GM23248 (cell line): ENCODE measurements around the gene SLAIN2. TPM values are rescaled to one million over a fixed set of nuclear protein-coding genes. Genes with fewer than 3 reads are reported as not detected.
"Not testable (repeated sequence)": the region's sequence is repeated elsewhere in the genome, so short reads cannot be mapped to it uniquely, and the experiment has no call there.

Experiments used
- DNase-seq: peaks from one replicate; pipeline ENCODE4 v3.0.0-alpha.2; 2015
- H2AFZ ChIP-seq: fragments of 200-600 bp; sonication (generic); 2 replicates; pipeline ENCODE4 v1.6.1; 2016; ENCODE audit warnings: antibody characterized with exemption
- H3F3A ChIP-seq: fragments of 200-600 bp; sonication (generic); 2 replicates; pipeline ENCODE4 v1.6.1; 2016; ENCODE audit warnings: mild to moderate bottlenecking, antibody characterized with exemption, mixed run types; ENCODE audit not compliant: insufficient read depth
- H3K27ac ChIP-seq: fragments of 200-600 bp; sonication (generic); 2 replicates; pipeline ENCODE4 v1.5.1; 2016; ENCODE audit warnings: mild to moderate bottlenecking
- H3K27me3 ChIP-seq: fragments of 200-600 bp; sonication (generic); replicated peaks from 2 replicates; pipeline ENCODE4 v1.6.1; 2016; ENCODE audit warnings: mild to moderate bottlenecking; ENCODE audit not compliant: insufficient read depth
- H3K36me3 ChIP-seq: fragments of 200-600 bp; sonication (generic); 2 replicates; pipeline ENCODE4 v1.6.1; 2016; ENCODE audit warnings: low read depth, mild to moderate bottlenecking
- H3K4me1 ChIP-seq: fragments of 200-600 bp; sonication (generic); 2 replicates; pipeline ENCODE4 v1.6.1; 2016; ENCODE audit warnings: mild to moderate bottlenecking; ENCODE audit not compliant: insufficient read depth
- H3K4me2 ChIP-seq: fragments of 200-600 bp; sonication (generic); one replicate; pipeline ENCODE4 v1.6.1; 2016; ENCODE audit warnings: mild to moderate bottlenecking; ENCODE audit not compliant: unreplicated experiment
- H3K4me3 ChIP-seq: fragments of 200-600 bp; sonication (generic); 2 replicates; pipeline ENCODE4 v1.5.1; 2016; ENCODE audit warnings: mild to moderate bottlenecking
- H3K79me2 ChIP-seq: fragments of 200-600 bp; sonication (generic); 2 replicates; pipeline ENCODE4 v1.6.1; 2016; ENCODE audit warnings: mild to moderate bottlenecking; ENCODE audit not compliant: insufficient read depth
- H3K9ac ChIP-seq: fragments of 200-600 bp; sonication (generic); 2 replicates; pipeline ENCODE4 v1.6.1; 2016; ENCODE audit warnings: mild to moderate bottlenecking
- H3K9me2 ChIP-seq: fragments of 200-600 bp; sonication (generic); 2 replicates; pipeline ENCODE4 v1.6.1; 2016; ENCODE audit warnings: mixed run types, mild to moderate bottlenecking, moderate library complexity; ENCODE audit not compliant: insufficient read depth
- H3K9me3 ChIP-seq: fragments of 200-600 bp; sonication (generic); one replicate; pipeline ENCODE4 v1.6.1; 2017; ENCODE audit warnings: low read depth
- H4K20me1 ChIP-seq: fragments of 200-600 bp; sonication (generic); 2 replicates; pipeline ENCODE4 v1.6.0; 2016; ENCODE audit not compliant: insufficient read depth
- EZH2 ChIP-seq: fragments of 200-600 bp; sonication (generic); IDR thresholded peaks from 2 replicates; pipeline ENCODE4 v1.6.1; 2018; ENCODE audit warnings: antibody characterized with exemption, mild to moderate bottlenecking; ENCODE audit not compliant: insufficient read depth, poor library complexity, severe bottlenecking
- EZH2phosphoT487 ChIP-seq: fragments of 200-600 bp; sonication (generic); IDR thresholded peaks from 2 replicates; pipeline ENCODE4 v1.6.1; 2018; ENCODE audit warnings: antibody characterized with exemption, moderate library complexity, mild to moderate bottlenecking, low read depth; ENCODE audit not compliant: insufficient read depth
- WGBS, 2 experiments: methylation state at CpG; one replicate each; pipeline ENCODE4 v1.1.6; 2015 to 2017; ENCODE audit warnings: low lambda C conversion rate in 2 of 2, low coverage in 1 of 2; ENCODE audit errors: missing lambda C conversion rate in 2 of 2; 5-methylcytosine and 5-hydroxymethylcytosine counted together
- in situ Hi-C: fragments of 300-500 bp; cut with MboI; formaldehyde crosslinking; loops from 2 replicates; pipeline ENCODE4 v1.15.0; 2020
- polyA plus RNA-seq: library from polyadenylated mRNA; unstranded; fragments of >200 nt; fragmentation: Nextera tagmentation; extraction: Ambion mirVana; gene quantifications from 2 replicates; pipeline ENCODE4 v1.2.1, GENCODE V29; 2016
- total RNA-seq: library from RNA; depleted of rRNA; stranded (reverse); fragments of >200 nt; shearing (Covaris generic); gene quantifications from 2 replicates; pipeline ENCODE4 v1.2.3, GENCODE V29; 2014

Gene SLAIN2
- total and polyA plus RNA-seq, 2 experiments from 2014 or later = 41.9 to 60.4 TPM

- Histone ChIP-seq H3K4me2 (no peak overlapping the region), H3K27me3 (no peaks in the 10 kb centered on the region), H4K20me1 (no peaks in the 10 kb centered on the region), H3K4me1 (no peaks in the 10 kb centered on the region), H3F3A (no peaks in the 10 kb centered on the region), H3K27ac (no peak overlapping the region), H3K9ac (no peak overlapping the region), H3K36me3 (no peaks in the 10 kb centered on the region), H3K4me3 (no peak overlapping the region), H3K9me2 (no peaks in the 10 kb centered on the region), H3K79me2 (no peaks in the 10 kb centered on the region), H3K9me3 (no peaks in the 10 kb centered on the region), H2AFZ (no peak overlapping the region)
- 96 to 98% methylated on average over 1 of the region's 1 CpG for WGBS, 2 experiments
- in situ Hi-C loops = no loop called here
- no peak for DNase-seq
- no peak for TF ChIP-seq EZH2phosphoT487
- no peak for TF ChIP-seq EZH2
Measured at GRCh38 chr4:48436318-48436717, 95.0 kb downstream of the SLAIN2 start.

- H3K9me3 ChIP-seq = no peaks in the 10 kb centered on the region
- no peaks in the 10 kb centered on the region for H4K20me1 ChIP-seq
- no peaks in the 10 kb centered on the region for H3K4me1 ChIP-seq
- H3K4me2 ChIP-seq = no peak overlapping the region
- no peaks in the 10 kb centered on the region for H3K9me2 ChIP-seq
- no peaks in the 10 kb centered on the region for H3K79me2 ChIP-seq
- H3K4me3 ChIP-seq = no peak overlapping the region
- H3K27ac ChIP-seq = no peak overlapping the region
- WGBS, 2 experiments = 42 to 54% methylated on average over 2 of the region's 2 CpGs
- in situ Hi-C loops = no loop called here
- no peak for DNase-seq
- H3F3A ChIP-seq = no peaks in the 10 kb centered on the region
- no peak overlapping the region for H2AFZ ChIP-seq
- TF ChIP-seq EZH2 (no peak), EZH2phosphoT487 (no peak)
- H3K36me3 ChIP-seq = no peaks in the 10 kb centered on the region
- H3K9ac ChIP-seq = no peak overlapping the region
- no peaks in the 10 kb centered on the region for H3K27me3 ChIP-seq
Measured at GRCh38 chr4:48439988-48440387, 98.7 kb downstream of the SLAIN2 start.

- H3K9me2 ChIP-seq, H3K27me3 ChIP-seq, H3F3A ChIP-seq, H4K20me1 ChIP-seq, H3K4me3 ChIP-seq, H3K4me1 ChIP-seq, in situ Hi-C loops, H3K79me2 ChIP-seq, DNase-seq, H3K9me3 ChIP-seq, H3K4me2 ChIP-seq, H3K9ac ChIP-seq, H3K27ac ChIP-seq, H3K36me3 ChIP-seq, H2AFZ ChIP-seq: not testable (repeated sequence)
- WGBS, 2 experiments = 50 to 52% methylated on average over 5 of the region's 5 CpGs
Measured at GRCh38 chr4:48440914-48441313, 99.6 kb downstream of the SLAIN2 start.

- H2AFZ ChIP-seq = peak overlapping the region; percentile 49; the same call in 1 of the 2 replicates
- no peak for TF ChIP-seq EZH2
- TF ChIP-seq EZH2phosphoT487 = no peak
- no peaks in the 10 kb centered on the region for H3K9me2 ChIP-seq
- no peak overlapping the region for H3K27ac ChIP-seq
- H3K79me2 ChIP-seq = no peaks in the 10 kb centered on the region
- H3K9me3 ChIP-seq = no peaks in the 10 kb centered on the region
- DNase-seq = peak; percentile 31
- in situ Hi-C loops = no loop called here
- no peaks in the 10 kb centered on the region for H3K27me3 ChIP-seq
- H3K4me2 ChIP-seq = no peak overlapping the region
- no peak overlapping the region for H3K4me3 ChIP-seq
- no peaks in the 10 kb centered on the region for H4K20me1 ChIP-seq
- no peaks in the 10 kb centered on the region for H3K36me3 ChIP-seq
- H3F3A ChIP-seq = no peaks in the 10 kb centered on the region
- H3K4me1 ChIP-seq = no peaks in the 10 kb centered on the region
- H3K9ac ChIP-seq = no peak overlapping the region
- WGBS, 2 experiments = 8 to 13% methylated on average over 3 of the region's 3 CpGs
Measured at GRCh38 chr4:48445704-48446103, 104.4 kb downstream of the SLAIN2 start.

GRCh38 chr4:48446642-48447041 lies 105.3 kb downstream of the SLAIN2 start:
- TF ChIP-seq EZH2phosphoT487 (no peak), EZH2 (no peak)
- H4K20me1 ChIP-seq = no peaks in the 10 kb centered on the region
- H3K79me2 ChIP-seq = no peaks in the 10 kb centered on the region
- DNase-seq = no peak
- in situ Hi-C loops = no loop called here
- no peaks in the 10 kb centered on the region for H3K9me2 ChIP-seq
- no peaks in the 10 kb centered on the region for H3K27me3 ChIP-seq
- H3K4me1 ChIP-seq = no peaks in the 10 kb centered on the region
- no peaks in the 10 kb centered on the region for H3K9me3 ChIP-seq
- H3K4me3 ChIP-seq = no peak overlapping the region
- no peak overlapping the region for H3K4me2 ChIP-seq
- WGBS, 2 experiments = 57 to 58% methylated on average over 1 of the region's 1 CpG
- H3K36me3 ChIP-seq = no peaks in the 10 kb centered on the region
- H3F3A ChIP-seq = no peaks in the 10 kb centered on the region
- H3K9ac ChIP-seq = no peak overlapping the region
- H3K27ac ChIP-seq = no peak overlapping the region
- H2AFZ ChIP-seq = no peak overlapping the region
